HEK293 (cell line): ENCODE measurements around the gene PTPRJ.
"Not testable (repeated sequence)": the region's sequence is repeated elsewhere in the genome, so short reads cannot be mapped to it uniquely, and the experiment has no call there.

ENCODE experiments used
- KLF10 ChIP-seq: fragments of 450-650 bp; IDR thresholded peaks from 2 replicates; pipeline ENCODE4 v1.5.1; 2018; ENCODE audit warnings: missing biosample characterization, mild to moderate bottlenecking, missing genetic modification characterization
- OVOL3 ChIP-seq: fragments of 450-650 bp; formaldehyde crosslinking; IDR thresholded peaks from 2 replicates; pipeline ENCODE4 v1.5.1; 2016; ENCODE audit warnings: missing biosample characterization, missing genetic modification characterization
- TCF7L2 ChIP-seq: IDR thresholded peaks from 2 replicates; pipeline ENCODE4 v1.6.1; 2011; ENCODE audit warnings: low read depth, mild to moderate bottlenecking, inconsistent platforms, low read length, moderate library complexity, borderline replicate concordance
- ZIC2 ChIP-seq: fragments of 450-650 bp; formaldehyde crosslinking; IDR thresholded peaks from 2 replicates; pipeline ENCODE4 v1.5.1; 2016; ENCODE audit warnings: missing biosample characterization, missing genetic modification characterization
- ZNF157 ChIP-seq: fragments of 450-650 bp; formaldehyde crosslinking; IDR thresholded peaks from 2 replicates; pipeline ENCODE4 v1.5.1; 2016; ENCODE audit warnings: missing biosample characterization, missing genetic modification characterization
- ZNF416 ChIP-seq: fragments of 450-650 bp; formaldehyde crosslinking; IDR thresholded peaks from 2 replicates; pipeline ENCODE4 v1.5.1; 2016; ENCODE audit warnings: missing biosample characterization, missing genetic modification characterization
- ZNF658 ChIP-seq: fragments of 450-650 bp; formaldehyde crosslinking; IDR thresholded peaks from 2 replicates; pipeline ENCODE4; 2016; ENCODE audit warnings: missing biosample characterization, missing genetic modification characterization
- TF ChIP-seq, protein P1 (sequence below): fragments of 450-650 bp; formaldehyde crosslinking; IDR thresholded peaks from 2 replicates; pipeline ENCODE4 v1.5.1; 2016; ENCODE audit warnings: missing biosample characterization, missing genetic modification characterization
- TF ChIP-seq, protein P2 (sequence below): fragments of 450-650 bp; formaldehyde crosslinking; IDR thresholded peaks from 2 replicates; pipeline ENCODE4 v1.5.1; 2016; ENCODE audit warnings: missing biosample characterization, missing genetic modification characterization
- TF ChIP-seq, protein P3 (sequence below): fragments of 450-650 bp; IDR thresholded peaks from 2 replicates; pipeline ENCODE4 v1.5.1; 2018; ENCODE audit warnings: missing biosample characterization, missing genetic modification characterization

DNA sequence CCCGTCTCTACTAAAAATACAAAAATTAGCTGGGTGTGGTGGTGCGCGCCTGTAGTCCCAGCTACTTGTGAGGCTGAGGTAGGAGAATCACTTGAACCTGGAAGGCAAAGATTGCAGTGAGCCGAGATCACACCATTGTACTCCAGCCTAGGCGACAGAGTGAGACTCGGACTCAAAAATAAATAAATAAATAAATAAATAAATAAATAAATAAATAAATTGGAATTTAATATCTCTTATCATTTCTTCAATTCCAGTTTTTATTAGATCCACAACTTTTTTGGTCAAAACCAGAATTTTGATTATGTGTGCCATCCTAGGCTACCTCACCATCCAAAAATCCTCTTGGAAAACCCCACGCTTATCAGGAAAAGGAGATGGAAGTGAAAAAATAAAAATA, 43.2 kb downstream of the PTPRJ start:
- TF ChIP-seq ZNF658; KLF10 (tag by site-specific recombination); ZNF416 (tag by site-specific recombination); ZIC2; ZNF157; OVOL3; TCF7L2: not testable (repeated sequence)
- TF ChIP-seq, protein P1, sequence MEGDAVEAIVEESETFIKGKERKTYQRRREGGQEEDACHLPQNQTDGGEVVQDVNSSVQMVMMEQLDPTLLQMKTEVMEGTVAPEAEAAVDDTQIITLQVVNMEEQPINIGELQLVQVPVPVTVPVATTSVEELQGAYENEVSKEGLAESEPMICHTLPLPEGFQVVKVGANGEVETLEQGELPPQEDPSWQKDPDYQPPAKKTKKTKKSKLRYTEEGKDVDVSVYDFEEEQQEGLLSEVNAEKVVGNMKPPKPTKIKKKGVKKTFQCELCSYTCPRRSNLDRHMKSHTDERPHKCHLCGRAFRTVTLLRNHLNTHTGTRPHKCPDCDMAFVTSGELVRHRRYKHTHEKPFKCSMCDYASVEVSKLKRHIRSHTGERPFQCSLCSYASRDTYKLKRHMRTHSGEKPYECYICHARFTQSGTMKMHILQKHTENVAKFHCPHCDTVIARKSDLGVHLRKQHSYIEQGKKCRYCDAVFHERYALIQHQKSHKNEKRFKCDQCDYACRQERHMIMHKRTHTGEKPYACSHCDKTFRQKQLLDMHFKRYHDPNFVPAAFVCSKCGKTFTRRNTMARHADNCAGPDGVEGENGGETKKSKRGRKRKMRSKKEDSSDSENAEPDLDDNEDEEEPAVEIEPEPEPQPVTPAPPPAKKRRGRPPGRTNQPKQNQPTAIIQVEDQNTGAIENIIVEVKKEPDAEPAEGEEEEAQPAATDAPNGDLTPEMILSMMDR (tag by site-specific recombination) = not testable (repeated sequence)
- TF ChIP-seq, protein P2, sequence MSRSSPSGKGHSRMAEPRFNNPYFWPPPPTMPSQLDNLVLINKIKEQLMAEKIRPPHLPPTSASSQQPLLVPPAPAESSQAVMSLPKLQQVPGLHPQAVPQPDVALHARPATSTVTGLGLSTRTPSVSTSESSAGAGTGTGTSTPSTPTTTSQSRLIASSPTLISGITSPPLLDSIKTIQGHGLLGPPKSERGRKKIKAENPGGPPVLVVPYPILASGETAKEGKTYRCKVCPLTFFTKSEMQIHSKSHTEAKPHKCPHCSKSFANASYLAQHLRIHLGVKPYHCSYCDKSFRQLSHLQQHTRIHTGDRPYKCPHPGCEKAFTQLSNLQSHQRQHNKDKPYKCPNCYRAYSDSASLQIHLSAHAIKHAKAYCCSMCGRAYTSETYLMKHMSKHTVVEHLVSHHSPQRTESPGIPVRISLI (tag by site-specific recombination) = not testable (repeated sequence)
- TF ChIP-seq, protein P3, sequence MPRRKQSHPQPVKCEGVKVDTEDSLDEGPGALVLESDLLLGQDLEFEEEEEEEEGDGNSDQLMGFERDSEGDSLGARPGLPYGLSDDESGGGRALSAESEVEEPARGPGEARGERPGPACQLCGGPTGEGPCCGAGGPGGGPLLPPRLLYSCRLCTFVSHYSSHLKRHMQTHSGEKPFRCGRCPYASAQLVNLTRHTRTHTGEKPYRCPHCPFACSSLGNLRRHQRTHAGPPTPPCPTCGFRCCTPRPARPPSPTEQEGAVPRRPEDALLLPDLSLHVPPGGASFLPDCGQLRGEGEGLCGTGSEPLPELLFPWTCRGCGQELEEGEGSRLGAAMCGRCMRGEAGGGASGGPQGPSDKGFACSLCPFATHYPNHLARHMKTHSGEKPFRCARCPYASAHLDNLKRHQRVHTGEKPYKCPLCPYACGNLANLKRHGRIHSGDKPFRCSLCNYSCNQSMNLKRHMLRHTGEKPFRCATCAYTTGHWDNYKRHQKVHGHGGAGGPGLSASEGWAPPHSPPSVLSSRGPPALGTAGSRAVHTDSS (tag by site-specific recombination) = not testable (repeated sequence)
